ENCODE measurements around the gene SCRN3.

DNA sequence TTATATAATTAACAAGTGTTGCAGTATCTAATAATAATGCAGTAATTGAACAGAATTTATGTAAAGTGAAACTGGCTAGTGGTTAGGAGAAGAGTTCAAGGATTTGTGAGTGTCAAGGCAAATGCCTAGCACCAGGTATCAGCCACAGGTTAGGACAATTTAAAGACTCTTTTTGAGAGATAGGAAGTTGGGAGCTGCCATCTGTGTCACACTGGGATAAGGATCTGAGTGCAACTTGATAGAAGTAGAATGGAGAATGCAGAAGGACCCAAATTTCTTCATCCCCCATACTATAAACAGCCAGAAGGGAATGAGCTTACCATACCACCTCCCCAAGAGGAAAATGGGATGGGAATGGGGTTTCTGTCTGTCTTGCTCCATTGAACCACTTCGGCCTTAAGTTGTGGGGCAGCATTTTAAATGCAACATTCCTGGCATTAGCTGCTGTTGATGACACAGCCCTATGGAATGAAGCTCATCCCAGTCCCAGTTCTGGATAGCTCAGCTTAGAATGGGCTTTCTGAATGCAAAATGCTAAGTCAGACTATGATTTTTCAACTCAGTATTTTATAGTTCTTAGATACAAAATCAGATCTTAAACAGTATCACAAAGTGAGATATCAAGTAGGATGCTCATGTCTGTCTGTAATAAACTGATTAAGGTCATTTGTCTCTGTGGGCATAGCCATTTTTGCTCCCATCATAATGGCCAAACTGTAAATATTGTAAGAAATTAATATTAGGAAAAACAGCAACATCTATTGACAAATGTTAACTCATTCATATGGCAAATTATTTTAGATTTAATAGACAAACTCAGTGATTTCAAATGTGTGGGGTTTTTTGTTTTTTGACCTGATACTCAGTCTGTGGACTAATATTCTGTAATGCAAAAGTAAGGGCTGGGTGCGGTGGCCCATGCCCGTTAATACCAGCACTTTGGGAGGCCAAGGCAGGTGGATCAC, 47.3 kb downstream of the SCRN3 start:
- TF ChIP-seq NFIC (IDR thresholded peaks at IDR 0.05) (peak; percentile 65), RAD21 (IDR thresholded peaks at IDR 0.05; ENCODE audit: low read depth) (no peak), EGR1 (IDR thresholded peaks at IDR 0.05) (no peak), MAX (IDR thresholded peaks at IDR 0.05) (no peak), EP300 (IDR thresholded peaks at IDR 0.05; ENCODE audit: borderline replicate concordance) (no peak)
